NCI-H1092 (cell line): ENCODE measurements around the gene ARHGAP35.
A peak's percentile ranks its signal among the peaks of the same experiment; 100 is the strongest.
"Not testable (repeated sequence)": the region's sequence is repeated elsewhere in the genome, so short reads cannot be mapped to it uniquely, and the experiment has no call there.

ENCODE experiments used
- DNase-seq: peaks from one replicate; lab custom pipeline; 2025; lab: John Stamatoyannopoulos, UW

The ARHGAP35 gene

DNA sequence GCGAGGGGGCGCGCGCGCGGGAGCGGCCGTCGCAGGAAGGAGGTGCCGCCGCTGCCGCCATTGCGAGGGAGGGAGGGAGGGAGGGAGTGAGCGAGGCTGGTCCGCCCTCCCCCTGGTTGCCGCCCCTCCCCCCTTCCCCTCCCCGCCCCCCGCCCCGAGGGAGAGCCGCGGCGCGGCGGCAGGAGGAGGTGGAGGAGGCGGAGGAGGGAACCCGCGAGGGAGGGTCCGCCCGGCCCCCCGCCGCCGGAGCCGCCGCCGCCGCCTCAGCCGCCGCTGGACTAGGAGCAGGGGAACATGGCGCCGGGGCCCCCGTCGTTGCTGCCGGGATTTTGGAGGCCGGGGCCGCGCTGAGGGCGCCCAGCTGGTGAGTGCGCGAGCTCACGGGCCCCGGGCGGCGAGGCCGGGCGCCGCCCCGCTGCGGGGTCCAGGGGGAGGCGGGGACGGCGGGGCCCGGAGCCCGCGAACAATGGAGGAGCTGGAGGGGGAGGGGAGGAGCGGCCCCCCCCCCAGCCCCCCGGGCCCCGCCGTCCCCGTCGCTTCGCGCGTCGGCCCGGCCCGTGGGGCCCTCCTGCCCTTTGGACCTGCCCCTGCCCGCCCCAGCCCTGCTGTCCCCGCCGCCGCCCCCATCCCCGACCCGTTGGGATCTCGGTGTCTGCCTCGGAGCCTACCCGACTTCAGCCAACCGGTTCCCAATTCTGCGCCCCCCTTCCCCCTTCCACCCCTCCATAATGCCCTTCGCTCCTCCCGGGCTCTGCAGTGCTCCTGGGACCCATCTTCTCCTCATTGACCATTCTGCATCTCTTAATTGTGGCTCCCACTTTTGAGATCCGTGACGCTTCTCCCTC, at the start of gene ARHGAP35:
Gene ARHGAP35, plus strand, starts transcription at position 152 of the 845 bp plus-strand sequence. CDS start 57,679 bp downstream, outside the sequence.
- no peak for DNase-seq

DNA sequence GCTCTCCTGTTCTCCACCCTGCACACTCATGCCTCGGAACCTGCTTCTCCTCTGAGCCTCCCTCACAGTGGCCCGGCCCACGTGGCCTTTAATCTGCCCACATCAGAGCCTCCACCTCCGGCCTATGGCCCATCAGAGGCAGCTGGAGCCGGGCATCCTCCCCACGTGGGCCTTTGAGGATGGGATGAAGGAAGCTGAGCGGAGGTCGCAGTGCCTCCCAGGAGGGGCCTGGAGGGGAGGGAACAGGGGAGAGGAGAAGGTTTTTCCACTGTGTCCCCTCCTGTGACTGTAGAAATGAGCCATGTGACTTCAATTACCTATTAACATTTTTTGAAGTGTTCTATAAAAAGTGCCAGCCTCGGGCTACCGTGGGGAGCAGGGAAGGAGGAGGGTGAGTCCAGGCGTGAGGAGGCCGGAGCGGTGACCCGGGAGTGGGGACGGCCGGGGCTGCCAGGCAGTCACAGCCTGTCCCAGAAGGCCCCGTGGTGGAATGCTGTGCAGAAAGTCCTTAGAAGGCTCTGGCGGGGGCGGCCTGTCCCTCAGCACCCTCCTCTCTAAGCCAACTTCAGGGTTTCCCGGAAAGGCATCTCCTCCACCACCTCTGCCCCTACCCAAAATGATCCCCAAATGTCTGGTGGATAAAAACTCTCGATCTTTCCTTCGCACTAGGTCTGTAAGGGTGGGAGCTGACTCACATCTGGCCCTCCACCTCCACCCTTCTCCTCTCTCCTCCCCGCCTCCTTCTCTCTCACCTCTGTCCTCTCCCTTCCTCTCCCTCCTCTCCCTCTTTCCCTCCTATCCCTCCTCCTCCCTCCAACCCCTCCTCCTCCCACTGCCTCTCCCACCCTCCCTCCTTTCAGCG, 47.6 kb upstream of the ARHGAP35 start:
- no peak for DNase-seq

DNA sequence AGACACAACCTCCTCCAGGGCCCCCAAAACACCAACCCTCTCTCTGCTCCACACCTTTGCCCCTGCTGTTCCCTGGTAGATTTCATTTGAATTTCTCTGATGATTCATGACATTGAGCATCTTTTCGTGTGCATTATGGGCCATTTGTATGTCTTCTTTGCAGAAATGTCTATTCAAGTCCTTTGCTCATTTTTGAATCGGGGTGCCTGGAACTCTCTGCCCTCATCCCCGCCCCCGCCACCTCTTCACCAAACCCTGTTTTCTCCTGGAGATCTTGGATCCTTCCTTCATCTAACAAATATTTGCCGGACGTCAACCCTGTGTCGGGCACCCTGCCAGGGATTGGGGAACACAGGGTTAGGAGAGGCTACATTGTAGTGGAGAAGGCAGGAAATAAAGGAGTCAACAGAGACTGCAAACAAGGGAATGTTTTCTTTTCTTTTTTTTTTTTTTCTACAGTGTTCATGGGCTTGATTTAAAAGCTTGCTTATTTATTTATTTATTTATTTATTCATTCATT, 46.9 kb upstream of the ARHGAP35 start:
- DNase-seq, result peak; percentile 26

GRCh38 chr19:46815833-46816627, 44.8 kb upstream of the ARHGAP35 start:
- DNase-seq, result no peak

DNA sequence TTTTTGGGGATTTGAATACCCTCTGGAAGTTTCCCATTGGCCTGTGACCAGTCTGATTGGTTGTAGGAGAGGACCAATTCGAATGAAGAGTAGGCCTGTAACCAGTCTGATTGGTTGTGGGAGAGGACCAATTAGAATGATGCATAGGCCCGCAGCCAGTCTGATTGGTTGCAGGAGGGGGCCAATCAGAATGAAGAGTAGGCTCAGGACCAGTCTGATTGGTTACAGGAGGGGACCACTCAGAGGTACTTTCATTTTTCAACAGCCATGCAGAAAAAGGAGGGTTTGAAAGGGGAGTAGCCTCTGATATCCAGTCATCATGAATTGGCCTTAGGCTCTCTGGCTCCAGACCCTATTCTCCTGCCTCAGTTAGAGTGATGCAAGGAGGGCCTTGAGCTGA, 42.0 kb upstream of the ARHGAP35 start:
- DNase-seq, result no peak

DNA sequence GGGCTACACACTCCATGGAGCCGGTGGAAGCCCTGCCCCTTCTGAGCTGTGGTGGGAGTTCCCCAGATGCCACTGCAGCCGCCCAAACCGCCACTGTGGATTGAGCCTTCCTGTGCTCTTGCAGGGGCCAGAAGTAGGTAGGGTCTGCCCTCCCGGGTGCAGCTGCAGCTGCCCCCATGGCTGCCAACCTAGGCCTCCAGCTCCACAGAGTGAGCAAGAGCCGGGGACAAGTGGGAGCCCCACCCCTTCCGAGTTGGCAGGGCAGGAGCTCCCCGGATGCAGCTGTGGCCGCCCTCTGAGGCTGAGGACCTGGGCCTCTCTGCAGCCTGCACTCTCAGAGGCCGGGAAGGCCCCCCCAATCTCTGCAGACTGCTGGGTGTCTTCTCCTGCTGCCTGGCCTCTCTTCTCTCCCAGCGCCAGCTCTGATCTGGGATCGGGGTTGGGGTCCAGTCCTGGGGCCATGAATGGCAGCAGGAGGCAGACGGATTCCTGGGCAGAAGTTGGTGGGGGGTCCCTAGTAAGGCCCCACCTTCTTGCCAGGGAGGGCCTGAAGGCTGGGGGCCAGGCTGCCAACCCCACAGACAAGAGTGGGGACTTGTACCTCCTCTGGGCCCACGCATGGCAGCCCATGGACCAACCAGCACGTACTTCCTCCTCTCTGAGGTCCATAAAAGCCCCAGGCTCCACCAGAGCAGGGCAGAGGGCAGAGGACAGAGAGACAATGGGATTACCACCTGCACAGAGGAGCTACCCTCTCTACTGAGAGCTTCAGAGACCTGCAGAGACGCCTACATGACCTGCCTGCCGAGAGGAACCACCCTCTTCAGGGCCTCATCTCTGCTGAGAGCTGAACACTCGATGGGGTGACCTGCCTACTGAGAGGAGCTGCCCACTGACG, 39.0 kb upstream of the ARHGAP35 start:
- DNase-seq, result no peak

DNA sequence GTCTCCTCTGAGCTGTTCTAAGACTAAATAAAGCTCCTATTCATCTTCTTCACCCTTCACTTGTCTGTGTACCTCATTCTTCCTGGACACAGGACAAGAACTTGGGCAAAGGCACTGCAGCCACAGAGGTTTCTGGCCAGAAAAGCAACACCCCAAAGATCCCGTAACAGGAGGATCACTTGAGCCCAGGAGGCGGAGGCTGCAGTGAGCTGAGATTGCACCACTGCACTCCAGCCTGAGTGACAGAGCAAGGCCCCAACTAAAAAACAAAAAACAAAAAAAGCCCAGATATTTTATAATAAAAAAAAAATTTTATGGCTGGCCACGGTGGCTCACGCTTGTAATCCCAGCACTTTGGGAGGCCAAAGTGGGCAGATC, 38.4 kb upstream of the ARHGAP35 start:
- DNase-seq, result not testable (repeated sequence)

GRCh38 chr19:46823049-46823448, 37.7 kb upstream of the ARHGAP35 start:
- no peak for DNase-seq

DNA sequence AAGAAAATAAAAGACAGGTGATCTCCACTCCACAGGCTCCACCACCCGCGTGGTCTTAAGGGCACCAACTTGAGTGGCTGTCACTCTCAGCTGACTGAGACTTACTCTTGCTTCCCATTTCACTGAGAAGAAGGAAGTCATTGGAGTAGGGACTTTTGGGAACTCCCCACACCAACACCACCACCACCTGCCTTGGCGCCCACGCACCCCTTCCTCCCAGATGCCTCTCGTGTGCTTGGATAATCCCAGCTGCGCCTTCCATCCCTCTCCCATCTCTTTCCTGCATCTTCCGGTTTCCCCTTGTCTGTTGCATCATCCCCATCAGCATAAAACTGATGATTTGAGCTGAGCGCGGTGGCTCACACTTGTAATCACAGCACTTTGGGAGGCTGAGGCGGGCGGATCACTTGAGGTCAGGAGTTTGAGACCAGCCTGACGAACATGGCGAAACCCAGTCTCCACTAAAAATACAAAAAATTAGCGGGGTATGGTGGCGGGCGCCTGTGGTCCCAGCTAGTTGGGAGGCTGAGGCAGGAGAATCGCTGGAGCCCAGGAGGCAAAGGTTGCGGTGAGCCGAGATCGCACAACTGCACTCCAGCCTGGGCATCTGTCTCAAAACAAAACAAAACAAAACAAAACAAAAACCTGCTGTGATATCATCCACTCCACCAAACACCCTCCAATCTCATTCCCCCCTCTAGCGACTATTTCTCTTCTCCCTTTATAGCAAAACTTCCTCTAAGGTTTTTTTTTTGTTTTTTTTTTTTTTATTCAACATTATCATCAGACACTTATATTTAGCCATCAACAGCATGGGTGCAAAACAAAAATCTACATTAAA, 35.7 kb upstream of the ARHGAP35 start:
- no peak for DNase-seq

GRCh38 chr19:46825731-46826055, 35.1 kb upstream of the ARHGAP35 start:
- DNase-seq, result no peak

DNA sequence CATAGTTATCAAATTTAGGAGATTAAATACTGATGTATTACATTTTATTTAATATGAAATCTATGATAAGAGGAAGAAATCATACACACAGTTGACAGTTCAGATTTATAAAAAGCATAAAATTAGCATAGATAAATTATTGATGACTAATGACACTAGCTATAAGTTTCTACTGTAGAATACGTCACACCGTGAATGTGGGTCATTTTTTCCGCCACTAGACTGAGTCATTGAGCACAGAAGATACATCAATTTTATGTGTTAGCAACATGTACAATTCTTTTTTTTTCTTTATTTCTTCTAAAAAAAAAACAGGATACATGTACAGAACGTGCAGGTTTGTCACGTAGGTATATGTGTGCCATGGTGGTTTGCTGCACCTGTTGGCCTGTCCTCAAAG, 32.3 kb upstream of the ARHGAP35 start:
- no peak for DNase-seq

DNA sequence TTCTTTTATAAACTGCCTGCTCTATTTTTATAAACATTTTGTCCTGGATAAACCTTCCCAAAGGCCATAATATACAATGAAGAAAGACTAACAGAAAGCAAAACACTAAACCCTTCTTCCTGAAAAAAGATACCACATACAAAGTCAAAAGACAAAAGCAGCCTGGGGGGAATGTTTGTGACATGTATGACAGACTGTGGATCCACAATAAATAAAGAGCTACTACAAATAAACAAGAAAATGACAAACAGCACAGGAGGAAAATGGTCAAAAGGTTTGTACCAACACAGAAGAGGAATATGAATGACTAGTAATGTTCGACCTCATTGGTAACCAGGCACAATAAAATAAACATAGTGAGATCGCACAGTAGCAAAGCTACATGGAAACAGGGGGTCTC, 29.9 kb upstream of the ARHGAP35 start:
- no peak for DNase-seq

GRCh38 chr19:46834121-46834520, 26.7 kb upstream of the ARHGAP35 start:
- DNase-seq, result no peak

DNA sequence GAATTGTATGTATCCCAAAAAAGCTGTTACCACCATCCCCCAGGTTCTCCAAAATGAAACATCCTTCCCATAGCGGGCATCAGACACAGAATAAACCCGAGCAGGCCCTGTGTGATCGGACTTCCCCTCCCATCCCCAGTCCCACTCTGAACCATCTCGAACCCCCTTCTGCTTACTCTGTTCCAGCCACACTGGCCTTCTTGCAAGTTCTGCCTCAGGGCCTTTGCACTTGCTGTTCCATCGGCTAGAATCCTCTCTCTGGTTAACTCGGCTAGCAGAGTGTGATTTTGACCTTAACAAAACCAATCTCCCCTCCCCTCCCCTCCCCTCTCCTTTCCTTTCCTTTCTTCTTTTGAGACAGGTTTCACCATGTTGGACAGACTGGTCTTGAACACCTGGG, 25.8 kb upstream of the ARHGAP35 start:
- no peak for DNase-seq

GRCh38 chr19:46838160-46838559, 22.6 kb upstream of the ARHGAP35 start:
- DNase-seq, result no peak

- no peak for DNase-seq
Measured at GRCh38 chr19:46839752-46840497, 20.9 kb upstream of the ARHGAP35 start.

DNA sequence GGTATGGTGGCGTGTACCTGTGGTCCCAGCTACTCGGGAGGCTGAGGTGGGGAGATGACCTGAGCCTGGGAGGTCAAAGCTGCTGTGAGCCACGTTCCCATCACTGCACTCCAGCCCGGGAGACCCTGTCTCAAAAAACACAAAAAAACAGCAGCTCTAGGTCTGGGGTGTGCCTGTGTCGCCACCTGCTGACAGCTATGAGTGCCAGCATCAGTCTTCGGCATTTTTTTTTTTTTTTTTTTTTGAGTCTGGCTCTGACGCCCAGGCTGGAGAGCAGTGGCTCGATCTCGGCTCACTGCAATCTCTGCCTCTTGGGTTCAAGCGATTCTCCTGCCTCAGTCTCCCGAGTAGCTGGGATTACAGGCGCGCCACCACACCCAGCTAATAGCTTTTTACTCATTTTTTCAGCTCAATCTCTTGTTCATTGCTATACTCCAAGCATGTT, 20.3 kb upstream of the ARHGAP35 start:
- DNase-seq, result peak; percentile 24

GRCh38 chr19:46841458-46842083, 19.2 kb upstream of the ARHGAP35 start:
- no peak for DNase-seq

DNA sequence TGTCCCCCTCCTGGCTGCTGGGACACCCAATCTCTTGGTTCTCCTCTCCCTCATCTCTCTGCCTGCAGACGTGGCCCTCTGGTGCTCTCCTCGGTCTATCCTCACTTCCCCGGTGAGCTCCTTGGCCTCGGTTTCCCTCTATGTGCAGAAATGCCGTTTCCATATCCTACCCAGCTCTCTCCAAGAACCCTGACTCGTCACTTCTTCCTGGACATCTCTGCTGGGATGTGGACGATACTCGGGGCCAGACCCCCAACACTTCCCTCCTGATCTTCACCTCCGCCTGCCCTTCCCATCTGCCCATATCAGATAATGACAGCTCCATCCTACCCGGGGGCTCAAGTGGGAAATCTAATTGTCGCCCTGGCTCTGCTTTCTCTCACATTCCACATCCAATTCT, 18.0 kb upstream of the ARHGAP35 start:
- DNase-seq, result no peak
